HepG2 (cell line): ENCODE data around the gene ADGRF5.

ENCODE experiments used
- YY1 ChIP-seq: IDR thresholded peaks from 2 replicates; pipeline ENCODE4 v1.6.1; 2011; ENCODE audit warnings: low read length, low read depth, moderate library complexity, mild to moderate bottlenecking; ENCODE audit not compliant: insufficient read depth, insufficient replicate concordance
- ZNF550 ChIP-seq: sonication (generic); formaldehyde crosslinking; IDR thresholded peaks from 2 replicates; pipeline ENCODE4 v1.4.0; 2020; ENCODE audit warnings: mild to moderate bottlenecking, missing genetic modification reagents, borderline replicate concordance

- TF ChIP-seq ZNF550 (CRISPR knock-in tag) = no peak
- TF ChIP-seq YY1 = no peak
These were observed 34.7 kb upstream of the ADGRF5 start for GRCh38 chr6:46956409-46956808.
